ENCODE data around the gene SERINC4.
"Not testable (repeated sequence)": the region's sequence is repeated elsewhere in the genome, so short reads cannot be mapped to it uniquely, and the experiment has no call there.

Gene SERINC4

GRCh38 chr15:43825305-43825704 is 25.3 kb upstream of the SERINC4 start:
- peaks cover 1 to 41% (median 33%) of the 10 kb centered on the region in 5 donors for H3K4me1 ChIP-seq (ENCODE audit: control insufficient read depth in 5 of 5, insufficient read depth in 5 of 5, low read length in 5 of 5)
- not testable (repeated sequence) for H3K27me3 ChIP-seq (ENCODE audit: control insufficient read depth in 5 of 5, insufficient read depth in 4 of 5, low read length in 5 of 5); H3K9me3 ChIP-seq (ENCODE audit: control insufficient read depth in 5 of 5, low read length in 5 of 5); H3K27ac ChIP-seq (ENCODE audit: low read depth, low read length); H3K9ac ChIP-seq (ENCODE audit: low read length in 5 of 5); H3K4me3 ChIP-seq (ENCODE audit: low read depth in 1 of 5, low read length in 5 of 5); H3K36me3 ChIP-seq (ENCODE audit: control insufficient read depth in 5 of 5, insufficient read depth in 5 of 5, low read length in 5 of 5)

GRCh38 chr15:43824302-43825246 is 24.6 kb upstream of the SERINC4 start, which contains the start of gene MFAP1:
TSS of gene MFAP1 (minus strand) at chr15:43824690. CDS start at chr15:43824569, 121 bp downstream.
- Histone ChIP-seq H3K27ac (ENCODE audit: low read depth, low read length) (peak within 1 kb of the TSS; percentile 97), H3K4me3 (ENCODE audit: low read depth in 1 of 5, low read length in 5 of 5) (peak within 1 kb of the TSS; percentile 82 to 100 (median 92)), H3K27me3 (ENCODE audit: control insufficient read depth in 5 of 5, insufficient read depth in 4 of 5, low read length in 5 of 5) (no peaks in the 10 kb centered on the region), H3K9ac (ENCODE audit: low read length in 5 of 5) (peak within 1 kb of the TSS; percentile 84 to 95 (median 92)), H3K9me3 (ENCODE audit: control insufficient read depth in 5 of 5, low read length in 5 of 5) (no peaks in the 10 kb centered on the region), H3K36me3 (ENCODE audit: control insufficient read depth in 5 of 5, insufficient read depth in 5 of 5, low read length in 5 of 5) (peaks cover 0 to 4% (median 0%) of the 10 kb centered on the region in 5 donors), H3K4me1 (ENCODE audit: control insufficient read depth in 5 of 5, insufficient read depth in 5 of 5, low read length in 5 of 5) (peaks cover 1 to 41% (median 33%) of the 10 kb centered on the region in 5 donors)

DNA sequence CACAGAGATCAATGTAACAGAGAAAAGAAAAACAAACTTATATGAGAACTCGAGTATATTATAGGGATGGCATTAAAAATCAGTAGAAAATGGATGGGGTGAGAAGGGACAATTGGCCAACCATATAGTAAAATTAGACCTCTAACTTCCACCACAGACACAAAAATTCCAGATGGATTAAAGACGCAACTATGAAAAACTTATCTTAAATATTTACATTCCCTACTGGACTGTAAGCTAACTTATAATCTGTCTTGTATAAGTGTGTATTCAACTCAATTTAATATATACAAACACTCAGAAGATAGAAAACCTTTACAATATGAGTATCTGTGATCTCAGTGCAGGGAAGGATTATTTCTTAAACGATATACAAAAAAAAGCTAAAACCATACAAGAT is 21.5 kb upstream of the SERINC4 start:
- Histone ChIP-seq H3K27ac (ENCODE audit: low read depth, low read length) (no peak overlapping the region), H3K36me3 (ENCODE audit: control insufficient read depth in 5 of 5, insufficient read depth in 5 of 5, low read length in 5 of 5) (peaks cover 5 to 14% (median 12%) of the 10 kb centered on the region in 5 donors), H3K4me1 (ENCODE audit: control insufficient read depth in 5 of 5, insufficient read depth in 5 of 5, low read length in 5 of 5) (peaks cover 1 to 28% (median 23%) of the 10 kb centered on the region in 5 donors), H3K9ac (ENCODE audit: low read length in 5 of 5) (no peak overlapping the region), H3K9me3 (ENCODE audit: control insufficient read depth in 5 of 5, low read length in 5 of 5) (no peaks in the 10 kb centered on the region), H3K27me3 (ENCODE audit: control insufficient read depth in 5 of 5, insufficient read depth in 4 of 5, low read length in 5 of 5) (no peaks in the 10 kb centered on the region), H3K4me3 (ENCODE audit: low read depth in 1 of 5, low read length in 5 of 5) (no peak overlapping the region)

GRCh38 chr15:43815064-43815463 is 15.0 kb upstream of the SERINC4 start:
- not testable (repeated sequence) for H3K27me3 ChIP-seq (ENCODE audit: control insufficient read depth in 5 of 5, insufficient read depth in 4 of 5, low read length in 5 of 5); H3K9me3 ChIP-seq (ENCODE audit: control insufficient read depth in 5 of 5, low read length in 5 of 5); H3K27ac ChIP-seq (ENCODE audit: low read depth, low read length); H3K4me1 ChIP-seq (ENCODE audit: control insufficient read depth in 5 of 5, insufficient read depth in 5 of 5, low read length in 5 of 5); H3K9ac ChIP-seq (ENCODE audit: low read length in 5 of 5); H3K4me3 ChIP-seq (ENCODE audit: low read depth in 1 of 5, low read length in 5 of 5)
- peaks cover 32 to 56% (median 52%) of the 10 kb centered on the region in 5 donors for H3K36me3 ChIP-seq (ENCODE audit: control insufficient read depth in 5 of 5, insufficient read depth in 5 of 5, low read length in 5 of 5)

GRCh38 chr15:43808960-43809678 is 9.1 kb upstream of the SERINC4 start:
- no peak overlapping the region for H3K4me3 ChIP-seq (ENCODE audit: low read depth in 1 of 5, low read length in 5 of 5)
- no peaks in the 10 kb centered on the region for H3K4me1 ChIP-seq (ENCODE audit: control insufficient read depth in 5 of 5, insufficient read depth in 5 of 5, low read length in 5 of 5)
- H3K27ac ChIP-seq (ENCODE audit: low read depth, low read length): no peak overlapping the region
- no peaks in the 10 kb centered on the region for H3K27me3 ChIP-seq (ENCODE audit: control insufficient read depth in 5 of 5, insufficient read depth in 4 of 5, low read length in 5 of 5)
- H3K36me3 ChIP-seq (ENCODE audit: control insufficient read depth in 5 of 5, insufficient read depth in 5 of 5, low read length in 5 of 5): peaks cover 39 to 92% (median 77%) of the 10 kb centered on the region in 5 donors
- no peak overlapping the region for H3K9ac ChIP-seq (ENCODE audit: low read length in 5 of 5)
- H3K9me3 ChIP-seq (ENCODE audit: control insufficient read depth in 5 of 5, low read length in 5 of 5): no peaks in the 10 kb centered on the region

- Histone ChIP-seq H3K27me3 (ENCODE audit: control insufficient read depth in 5 of 5, insufficient read depth in 4 of 5, low read length in 5 of 5) (no peaks in the 10 kb centered on the region), H3K4me1 (ENCODE audit: control insufficient read depth in 5 of 5, insufficient read depth in 5 of 5, low read length in 5 of 5) (no peaks in the 10 kb centered on the region), H3K27ac (ENCODE audit: low read depth, low read length) (no peak overlapping the region), H3K36me3 (ENCODE audit: control insufficient read depth in 5 of 5, insufficient read depth in 5 of 5, low read length in 5 of 5) (peaks cover 40 to 88% (median 73%) of the 10 kb centered on the region in 5 donors), H3K9me3 (ENCODE audit: control insufficient read depth in 5 of 5, low read length in 5 of 5) (no peaks in the 10 kb centered on the region), H3K4me3 (ENCODE audit: low read depth in 1 of 5, low read length in 5 of 5) (no peak overlapping the region), H3K9ac (ENCODE audit: low read length in 5 of 5) (no peak overlapping the region)
Observed at GRCh38 chr15:43808435-43808950, 8.5 kb upstream of the SERINC4 start.

DNA sequence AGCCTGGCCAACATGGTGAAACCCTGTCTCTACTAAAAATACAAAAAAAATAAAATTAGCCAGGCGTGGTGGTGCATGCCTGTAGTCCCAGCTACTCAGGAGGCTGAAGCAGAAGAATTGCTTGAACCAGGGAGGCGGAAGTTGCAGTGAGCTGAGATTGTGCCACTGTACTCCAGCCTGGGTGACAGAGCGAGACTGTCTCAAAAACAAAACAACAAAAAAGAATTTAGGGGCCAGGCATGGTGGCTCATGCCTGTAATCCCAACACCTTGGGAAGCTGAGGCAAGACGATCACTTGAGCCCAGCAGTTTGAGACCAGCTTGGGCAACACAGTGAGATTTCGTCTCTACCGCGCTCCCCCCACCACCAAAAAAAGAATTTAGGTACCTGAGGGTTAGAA is 2.7 kb upstream of the SERINC4 start:
- not testable (repeated sequence) for H3K4me3 ChIP-seq (ENCODE audit: low read depth in 1 of 5, low read length in 5 of 5); H3K27ac ChIP-seq (ENCODE audit: low read depth, low read length); H3K9ac ChIP-seq (ENCODE audit: low read length in 5 of 5); H3K27me3 ChIP-seq (ENCODE audit: control insufficient read depth in 5 of 5, insufficient read depth in 4 of 5, low read length in 5 of 5); H3K9me3 ChIP-seq (ENCODE audit: control insufficient read depth in 5 of 5, low read length in 5 of 5)
- Histone ChIP-seq H3K36me3 (ENCODE audit: control insufficient read depth in 5 of 5, insufficient read depth in 5 of 5, low read length in 5 of 5) (peaks cover 22 to 66% (median 53%) of the 10 kb centered on the region in 5 donors), H3K4me1 (ENCODE audit: control insufficient read depth in 5 of 5, insufficient read depth in 5 of 5, low read length in 5 of 5) (peaks cover 0 to 36% (median 25%) of the 10 kb centered on the region in 5 donors)

- Histone ChIP-seq H3K4me3 (ENCODE audit: low read depth in 1 of 5, low read length in 5 of 5) (peak within 1 kb of the TSS; percentile 90 to 98 (median 93)), H3K9ac (ENCODE audit: low read length in 5 of 5) (peak within 1 kb of the TSS; percentile 85 to 99 (median 91)), H3K36me3 (ENCODE audit: control insufficient read depth in 5 of 5, insufficient read depth in 5 of 5, low read length in 5 of 5) (peaks cover 24 to 66% (median 50%) of the 10 kb centered on the region in 5 donors), H3K27ac (ENCODE audit: low read depth, low read length) (peak within 1 kb of the TSS; percentile 99), H3K4me1 (ENCODE audit: control insufficient read depth in 5 of 5, insufficient read depth in 5 of 5, low read length in 5 of 5) (peaks cover 0 to 55% (median 28%) of the 10 kb centered on the region in 5 donors), H3K27me3 (ENCODE audit: control insufficient read depth in 5 of 5, insufficient read depth in 4 of 5, low read length in 5 of 5) (no peaks in the 10 kb centered on the region), H3K9me3 (ENCODE audit: control insufficient read depth in 5 of 5, low read length in 5 of 5) (no peaks in the 10 kb centered on the region)
Observed at GRCh38 chr15:43800286-43801141, 494 bp upstream of the SERINC4 start, which contains the start of gene HYPK. TSS of gene HYPK (plus strand) at chr15:43800599. CDS start at chr15:43800623, 24 bp downstream.
